HEK293 (cell line): Measurements from ENCODE around the gene SINHCAF.

Experiments
- CTCF ChIA-PET: fragments of 350-600 bp; formaldehyde crosslinking; extraction: SDS; loops from one replicate; lab custom pipeline; 2021; ENCODE audit warnings: antibody characterized with exemption; lab: Yijun Ruan, JAX
- POLR2A ChIA-PET: fragments of 300-600 bp; formaldehyde crosslinking; extraction: SDS; loops from one replicate; lab custom pipeline; 2020; ENCODE audit warnings: antibody characterized with exemption, inconsistent platforms; lab: Yijun Ruan, JAX
- H3K27ac ChIP-seq: fragments of 200-500 bp; sonication (Bioruptor generic); 2 replicates; pipeline ENCODE4 v1.5.1; 2014; ENCODE audit warnings: low read depth, low read length, control low read depth, inconsistent platforms; ENCODE audit errors: extremely low read depth
- H3K36me3 ChIP-seq, 2 experiments: fragments of 200-500 bp in 1 of 2; sonication (Bioruptor generic) in 1 of 2; 1 replicate in 1 of 2; 2 replicates in 1 of 2; pipeline ENCODE4 v1.5.1; 2014 to 2017; ENCODE audit warnings: inconsistent platforms in 2 of 2, low read length in 2 of 2; ENCODE audit not compliant: control insufficient read depth in 2 of 2, insufficient read depth in 1 of 2
- H3K4me1 ChIP-seq: fragments of 200-500 bp; sonication (Bioruptor generic); 2 replicates; pipeline ENCODE4 v1.5.1; 2014; ENCODE audit warnings: mild to moderate bottlenecking, low read length, inconsistent platforms; ENCODE audit not compliant: control insufficient read depth, insufficient read depth
- H3K4me3 ChIP-seq: 2 replicates; pipeline ENCODE4 v1.5.1; 2011; ENCODE audit warnings: low read depth, mild to moderate bottlenecking, control low read depth, low read length, moderate library complexity
- H3K9me3 ChIP-seq: fragments of 200-500 bp; sonication (Bioruptor generic); 2 replicates; pipeline ENCODE4 v1.5.1; 2014; ENCODE audit warnings: low read depth, low read length, inconsistent platforms; ENCODE audit not compliant: control insufficient read depth, insufficient read depth
- EGR2 ChIP-seq: fragments of 450-650 bp; formaldehyde crosslinking; IDR thresholded peaks from 2 replicates; pipeline ENCODE4 v1.5.1; 2016; ENCODE audit warnings: low read depth, missing biosample characterization, missing genetic modification characterization
- IKZF3 ChIP-seq: fragments of 450-650 bp; IDR thresholded peaks from 2 replicates; pipeline ENCODE4 v1.5.0; 2018; ENCODE audit warnings: missing biosample characterization, mild to moderate bottlenecking, missing genetic modification characterization, moderate library complexity
- KLF8 ChIP-seq: fragments of 450-650 bp; formaldehyde crosslinking; IDR thresholded peaks from 2 replicates; pipeline ENCODE4 v1.5.1; 2016; ENCODE audit warnings: missing biosample characterization, missing genetic modification characterization
- PATZ1 ChIP-seq: fragments of 450-650 bp; formaldehyde crosslinking; IDR thresholded peaks from 2 replicates; pipeline ENCODE4 v1.5.1; 2016; ENCODE audit warnings: missing biosample characterization, missing genetic modification characterization
- ZNF112 ChIP-seq: fragments of 450-650 bp; formaldehyde crosslinking; IDR thresholded peaks from 2 replicates; pipeline ENCODE4 v1.5.0; 2017; ENCODE audit warnings: missing biosample characterization, missing genetic modification characterization
- ZNF132 ChIP-seq: fragments of 450-650 bp; formaldehyde crosslinking; IDR thresholded peaks from 2 replicates; pipeline ENCODE4 v1.5.1; 2017; ENCODE audit warnings: missing biosample characterization, missing genetic modification characterization, borderline replicate concordance
- ZNF211 ChIP-seq: fragments of 450-650 bp; formaldehyde crosslinking; IDR thresholded peaks from 2 replicates; pipeline ENCODE4 v1.5.1; 2016; ENCODE audit warnings: low read depth, missing biosample characterization, missing genetic modification characterization
- ZNF37A ChIP-seq: fragments of 450-650 bp; IDR thresholded peaks from 2 replicates; pipeline ENCODE4 v1.5.1; 2018; ENCODE audit warnings: missing biosample characterization, missing genetic modification characterization
- ZNF48 ChIP-seq: fragments of 450-650 bp; formaldehyde crosslinking; IDR thresholded peaks from 2 replicates; pipeline ENCODE4 v1.5.1; 2016; ENCODE audit warnings: missing biosample characterization, missing genetic modification characterization
- ZNF560 ChIP-seq: fragments of 450-650 bp; formaldehyde crosslinking; IDR thresholded peaks from 2 replicates; pipeline ENCODE4 v1.5.1; 2017; ENCODE audit warnings: missing biosample characterization, missing genetic modification characterization, borderline replicate concordance
- ZNF704 ChIP-seq: fragments of 450-650 bp; formaldehyde crosslinking; IDR thresholded peaks from 2 replicates; pipeline ENCODE4 v1.5.1; 2016; ENCODE audit warnings: missing biosample characterization, missing genetic modification characterization
- ZNF792 ChIP-seq: fragments of 450-650 bp; formaldehyde crosslinking; IDR thresholded peaks from 2 replicates; pipeline ENCODE4 v1.5.1; 2016; ENCODE audit warnings: missing biosample characterization, missing genetic modification characterization
- ZNF830 ChIP-seq: fragments of 450-650 bp; IDR thresholded peaks from 2 replicates; pipeline ENCODE4 v1.5.0; 2018; ENCODE audit warnings: missing biosample characterization, missing genetic modification characterization, low read depth, mild to moderate bottlenecking, moderate library complexity
- ZNF843 ChIP-seq: fragments of 450-650 bp; formaldehyde crosslinking; IDR thresholded peaks from 2 replicates; pipeline ENCODE4 v1.5.1; 2016; ENCODE audit warnings: missing biosample characterization, missing genetic modification characterization
- ZSCAN30 ChIP-seq: fragments of 450-650 bp; IDR thresholded peaks from 2 replicates; pipeline ENCODE4 v1.5.1; 2018; ENCODE audit warnings: missing biosample characterization, mild to moderate bottlenecking, missing genetic modification characterization, moderate library complexity
- ZXDB ChIP-seq: fragments of 450-650 bp; formaldehyde crosslinking; IDR thresholded peaks from 2 replicates; pipeline ENCODE4 v1.5.1; 2016; ENCODE audit warnings: missing biosample characterization, missing genetic modification characterization
- TF ChIP-seq, protein P1 (sequence below): fragments of 450-650 bp; formaldehyde crosslinking; IDR thresholded peaks from 2 replicates; pipeline ENCODE4 v1.5.1; 2016; ENCODE audit warnings: missing biosample characterization, missing genetic modification characterization, borderline replicate concordance
- TF ChIP-seq, protein P2 (sequence below): fragments of 450-650 bp; formaldehyde crosslinking; conservative IDR thresholded peaks from 2 replicates; pipeline ENCODE4 v1.5.1; 2016; ENCODE audit warnings: low read depth, missing biosample characterization, missing genetic modification characterization
- TF ChIP-seq, protein P3 (sequence below): fragments of 450-650 bp; formaldehyde crosslinking; IDR thresholded peaks from 2 replicates; pipeline ENCODE4 v1.5.1; 2016; ENCODE audit warnings: missing biosample characterization, missing genetic modification characterization

Gene SINHCAF

GRCh38 chr12:31288381-31288780, 37.6 kb downstream of the SINHCAF start:
- CTCF ChIA-PET, result interaction anchor here (0.5 kb wide), 1 partner anchor 16 kb away, joined by 5 read pairs; no protein-coding TSS in a partner anchor
- Histone ChIP-seq H3K27ac (no peak overlapping the region), H3K9me3 (no peaks in the 10 kb centered on the region), H3K4me1 (no peaks in the 10 kb centered on the region), H3K4me3 (no peak overlapping the region), H3K36me3 (peaks cover 80 to 85% of the 10 kb centered on the region in 2 experiments)
- POLR2A ChIA-PET, result no interaction called here
- TF ChIP-seq PATZ1 (tag by site-specific recombination) (no peak), ZNF704 (tag by site-specific recombination) (no peak), ZNF211 (tag by site-specific recombination) (no peak), ZNF132 (no peak), ZNF792 (tag by site-specific recombination) (no peak), ZNF112 (tag by site-specific recombination) (no peak), ZNF843 (tag by site-specific recombination) (no peak), EGR2 (tag by site-specific recombination) (no peak), IKZF3 (tag by site-specific recombination) (no peak), ZNF37A (no peak)
- TF ChIP-seq, protein P1, sequence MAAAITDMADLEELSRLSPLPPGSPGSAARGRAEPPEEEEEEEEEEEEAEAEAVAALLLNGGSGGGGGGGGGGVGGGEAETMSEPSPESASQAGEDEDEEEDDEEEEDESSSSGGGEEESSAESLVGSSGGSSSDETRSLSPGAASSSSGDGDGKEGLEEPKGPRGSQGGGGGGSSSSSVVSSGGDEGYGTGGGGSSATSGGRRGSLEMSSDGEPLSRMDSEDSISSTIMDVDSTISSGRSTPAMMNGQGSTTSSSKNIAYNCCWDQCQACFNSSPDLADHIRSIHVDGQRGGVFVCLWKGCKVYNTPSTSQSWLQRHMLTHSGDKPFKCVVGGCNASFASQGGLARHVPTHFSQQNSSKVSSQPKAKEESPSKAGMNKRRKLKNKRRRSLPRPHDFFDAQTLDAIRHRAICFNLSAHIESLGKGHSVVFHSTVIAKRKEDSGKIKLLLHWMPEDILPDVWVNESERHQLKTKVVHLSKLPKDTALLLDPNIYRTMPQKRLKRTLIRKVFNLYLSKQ (tag by site-specific recombination), result no peak
- TF ChIP-seq, protein P2, sequence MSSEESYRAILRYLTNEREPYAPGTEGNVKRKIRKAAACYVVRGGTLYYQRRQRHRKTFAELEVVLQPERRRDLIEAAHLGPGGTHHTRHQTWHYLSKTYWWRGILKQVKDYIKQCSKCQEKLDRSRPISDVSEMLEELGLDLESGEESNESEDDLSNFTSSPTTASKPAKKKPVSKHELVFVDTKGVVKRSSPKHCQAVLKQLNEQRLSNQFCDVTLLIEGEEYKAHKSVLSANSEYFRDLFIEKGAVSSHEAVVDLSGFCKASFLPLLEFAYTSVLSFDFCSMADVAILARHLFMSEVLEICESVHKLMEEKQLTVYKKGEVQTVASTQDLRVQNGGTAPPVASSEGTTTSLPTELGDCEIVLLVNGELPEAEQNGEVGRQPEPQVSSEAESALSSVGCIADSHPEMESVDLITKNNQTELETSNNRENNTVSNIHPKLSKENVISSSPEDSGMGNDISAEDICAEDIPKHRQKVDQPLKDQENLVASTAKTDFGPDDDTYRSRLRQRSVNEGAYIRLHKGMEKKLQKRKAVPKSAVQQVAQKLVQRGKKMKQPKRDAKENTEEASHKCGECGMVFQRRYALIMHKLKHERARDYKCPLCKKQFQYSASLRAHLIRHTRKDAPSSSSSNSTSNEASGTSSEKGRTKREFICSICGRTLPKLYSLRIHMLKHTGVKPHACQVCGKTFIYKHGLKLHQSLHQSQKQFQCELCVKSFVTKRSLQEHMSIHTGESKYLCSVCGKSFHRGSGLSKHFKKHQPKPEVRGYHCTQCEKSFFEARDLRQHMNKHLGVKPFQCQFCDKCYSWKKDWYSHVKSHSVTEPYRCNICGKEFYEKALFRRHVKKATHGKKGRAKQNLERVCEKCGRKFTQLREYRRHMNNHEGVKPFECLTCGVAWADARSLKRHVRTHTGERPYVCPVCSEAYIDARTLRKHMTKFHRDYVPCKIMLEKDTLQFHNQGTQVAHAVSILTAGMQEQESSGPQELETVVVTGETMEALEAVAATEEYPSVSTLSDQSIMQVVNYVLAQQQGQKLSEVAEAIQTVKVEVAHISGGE (tag by site-specific recombination), result no peak

DNA sequence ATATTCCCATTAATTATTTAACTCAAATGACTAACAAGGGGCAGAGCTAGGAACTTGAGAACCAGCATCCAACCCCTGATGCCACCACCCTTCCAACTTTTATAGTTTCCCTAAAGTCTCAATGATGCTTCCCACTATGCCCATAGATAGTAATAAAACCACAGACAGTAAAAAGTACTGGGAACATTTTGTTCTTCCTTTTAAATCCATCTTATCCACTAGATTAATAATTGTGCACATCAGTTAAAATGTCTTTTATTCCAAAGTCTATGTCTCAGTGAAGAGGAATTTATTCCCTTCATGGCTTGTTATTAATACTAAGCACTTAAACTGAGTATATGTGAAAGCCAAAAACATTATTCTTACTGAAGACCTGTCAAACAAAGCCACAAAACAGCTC, 45.8 kb downstream of the SINHCAF start:
- ChIA-PET CTCF (interaction anchor here (1.1 kb wide), 1 partner anchor 8 kb away, joined by 4 read pairs; no protein-coding TSS in a partner anchor), POLR2A (no interaction called here)
- Histone ChIP-seq H3K36me3 (peaks cover 34 to 44% of the 10 kb centered on the region in 2 experiments), H3K9me3 (no peaks in the 10 kb centered on the region), H3K27ac (no peak overlapping the region), H3K4me1 (no peaks in the 10 kb centered on the region), H3K4me3 (no peak overlapping the region)
- TF ChIP-seq, protein P3, sequence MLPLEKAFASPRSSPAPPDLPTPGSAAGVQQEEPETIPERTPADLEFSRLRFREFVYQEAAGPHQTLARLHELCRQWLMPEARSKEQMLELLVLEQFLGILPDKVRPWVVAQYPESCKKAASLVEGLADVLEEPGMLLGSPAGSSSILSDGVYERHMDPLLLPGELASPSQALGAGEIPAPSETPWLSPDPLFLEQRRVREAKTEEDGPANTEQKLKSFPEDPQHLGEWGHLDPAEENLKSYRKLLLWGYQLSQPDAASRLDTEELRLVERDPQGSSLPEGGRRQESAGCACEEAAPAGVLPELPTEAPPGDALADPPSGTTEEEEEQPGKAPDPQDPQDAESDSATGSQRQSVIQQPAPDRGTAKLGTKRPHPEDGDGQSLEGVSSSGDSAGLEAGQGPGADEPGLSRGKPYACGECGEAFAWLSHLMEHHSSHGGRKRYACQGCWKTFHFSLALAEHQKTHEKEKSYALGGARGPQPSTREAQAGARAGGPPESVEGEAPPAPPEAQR, result no peak
- TF ChIP-seq ZNF704 (tag by site-specific recombination) (no peak), ZSCAN30 (tag by site-specific recombination) (no peak), ZNF48 (tag by site-specific recombination) (no peak), KLF8 (tag by site-specific recombination) (no peak), ZNF830 (tag by site-specific recombination) (no peak), ZNF560 (tag by site-specific recombination) (no peak), ZXDB (no peak)
- TF ChIP-seq, protein P1 (tag by site-specific recombination), result no peak
